K562 (cell line): ENCODE results near the gene CCDC92.

ENCODE experiments used
- RFX1 ChIP-seq: fragments of 450-650 bp; IDR thresholded peaks from 2 replicates; pipeline ENCODE4 v1.6.1; 2016; ENCODE audit warnings: mild to moderate bottlenecking, moderate library complexity
- ZNF586 ChIP-seq: fragments of 450-650 bp; formaldehyde crosslinking; conservative IDR thresholded peaks from 2 replicates; pipeline ENCODE4 v1.4.0; 2020; ENCODE audit warnings: mild to moderate bottlenecking, moderate library complexity
- TF ChIP-seq, protein P1 (sequence below), 2 experiments: fragments of 450-650 bp in 1 of 2; sonication (generic) in 1 of 2; formaldehyde crosslinking in 1 of 2; IDR thresholded peaks in 1 of 2; conservative IDR thresholded peaks in 1 of 2; 2 replicates each; pipeline versions ENCODE4 v1.6.1 to v1.8.1; 2016 to 2023; ENCODE audit warnings: mild to moderate bottlenecking in 2 of 2, moderate library complexity in 2 of 2, inconsistent platforms in 1 of 2, missing genetic modification reagents in 1 of 2

GRCh38 chr12:123948401-123948795, 24.2 kb downstream of the CCDC92 start:
- TF ChIP-seq, protein P1, sequence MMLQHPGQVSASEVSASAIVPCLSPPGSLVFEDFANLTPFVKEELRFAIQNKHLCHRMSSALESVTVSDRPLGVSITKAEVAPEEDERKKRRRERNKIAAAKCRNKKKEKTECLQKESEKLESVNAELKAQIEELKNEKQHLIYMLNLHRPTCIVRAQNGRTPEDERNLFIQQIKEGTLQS (IDR thresholded peaks at IDR 0.05): no peak
- TF ChIP-seq, protein P1 (CRISPR knock-in tag; conservative IDR thresholded peaks at IDR 0.05): no peak
- TF ChIP-seq RFX1 (no peak), ZNF586 (no peak)
